Activated naive CD8-positive, alpha-beta T cell treated with anti-CD3 and anti-CD28 coated beads, Interleukin-2, amount 50 U/mL, for 24 hours (primary cell): ENCODE results near the gene CYP26C1.
A peak's percentile ranks its signal among the peaks of the same experiment; 100 is the strongest.

Experiments used
- ATAC-seq: fragments of 150-1000 bp; cut with Tn5 transposase; one replicate; pipeline ENCODE4 v1.10.0; 2021
- DNase-seq: peaks from one replicate; pipeline ENCODE4 v3.0.0; 2021
- H3K27ac Mint-ChIP-seq: one replicate; pipeline ENCODE4 v1.8.0; 2021; ENCODE audit warnings: mild to moderate bottlenecking, mixed read lengths
- H3K27me3 Mint-ChIP-seq: one replicate; pipeline ENCODE4 v1.8.0; 2021; ENCODE audit warnings: mixed read lengths
- H3K36me3 Mint-ChIP-seq: one replicate; pipeline ENCODE4 v1.8.0; 2021; ENCODE audit warnings: low read depth, mixed read lengths
- H3K4me1 Mint-ChIP-seq: one replicate; pipeline ENCODE4 v1.8.0; 2021; ENCODE audit warnings: mixed read lengths
- H3K4me3 Mint-ChIP-seq: one replicate; pipeline ENCODE4 v1.8.0; 2021; ENCODE audit warnings: mild to moderate bottlenecking, moderate library complexity, mixed read lengths
- H3K9me3 Mint-ChIP-seq: one replicate; pipeline ENCODE4 v1.8.0; 2021; ENCODE audit warnings: mixed read lengths

CYP26C1 gene

GRCh38 chr10:93080350-93081046 lies 19.9 kb downstream of the CYP26C1 start:
- Mint-ChIP-seq H3K4me3 (no peak overlapping the region), H3K27ac (no peak overlapping the region), H3K27me3 (peaks cover 45% of the 10 kb centered on the region), H3K4me1 (peaks cover 7% of the 10 kb centered on the region), H3K36me3 (no peaks in the 10 kb centered on the region), H3K9me3 (no peaks in the 10 kb centered on the region)
- ATAC-seq (peak; percentile 68), DNase-seq (peak; percentile 62)

- no peaks in the 10 kb centered on the region for H3K9me3 Mint-ChIP-seq
- H3K27ac Mint-ChIP-seq: no peak overlapping the region
- peaks cover 2% of the 10 kb centered on the region for H3K4me1 Mint-ChIP-seq
- DNase-seq: no peak
- H3K27me3 Mint-ChIP-seq: peaks cover 37% of the 10 kb centered on the region
- ATAC-seq: no peak
- H3K4me3 Mint-ChIP-seq: no peak overlapping the region
- no peaks in the 10 kb centered on the region for H3K36me3 Mint-ChIP-seq
These were observed 20.7 kb downstream of the CYP26C1 start for GRCh38 chr10:93081318-93081717.

GRCh38 chr10:93081834-93082233 lies 21.2 kb downstream of the CYP26C1 start:
- DNase-seq: no peak
- Mint-ChIP-seq H3K9me3 (no peaks in the 10 kb centered on the region), H3K27me3 (peaks cover 32% of the 10 kb centered on the region), H3K36me3 (no peaks in the 10 kb centered on the region), H3K4me3 (no peak overlapping the region), H3K4me1 (peaks cover 2% of the 10 kb centered on the region), H3K27ac (no peak overlapping the region)
- ATAC-seq: no peak

GRCh38 chr10:93083743-93084539 lies 23.3 kb downstream of the CYP26C1 start:
- H3K36me3 Mint-ChIP-seq: no peaks in the 10 kb centered on the region
- ATAC-seq (no peak), DNase-seq (no peak)
- H3K4me1 Mint-ChIP-seq: peaks cover 2% of the 10 kb centered on the region
- H3K27ac Mint-ChIP-seq: no peak overlapping the region
- no peaks in the 10 kb centered on the region for H3K9me3 Mint-ChIP-seq
- peaks cover 20% of the 10 kb centered on the region for H3K27me3 Mint-ChIP-seq
- H3K4me3 Mint-ChIP-seq: no peak overlapping the region

GRCh38 chr10:93085272-93085859 lies 24.8 kb downstream of the CYP26C1 start:
- Mint-ChIP-seq H3K27me3 (peaks cover 14% of the 10 kb centered on the region), H3K4me3 (no peak overlapping the region), H3K36me3 (no peaks in the 10 kb centered on the region), H3K4me1 (no peaks in the 10 kb centered on the region), H3K9me3 (no peaks in the 10 kb centered on the region), H3K27ac (no peak overlapping the region)
- no peak for DNase-seq
- ATAC-seq: no peak

- H3K36me3 Mint-ChIP-seq: no peaks in the 10 kb centered on the region
- H3K4me1 Mint-ChIP-seq: no peaks in the 10 kb centered on the region
- H3K9me3 Mint-ChIP-seq: no peaks in the 10 kb centered on the region
- no peak overlapping the region for H3K4me3 Mint-ChIP-seq
- no peak overlapping the region for H3K27ac Mint-ChIP-seq
- ATAC-seq (no peak), DNase-seq (no peak)
- H3K27me3 Mint-ChIP-seq: peaks cover 7% of the 10 kb centered on the region
These were observed 25.7 kb downstream of the CYP26C1 start for GRCh38 chr10:93086289-93086688.

- ATAC-seq (no peak), DNase-seq (no peak)
- no peaks in the 10 kb centered on the region for H3K36me3 Mint-ChIP-seq
- H3K4me1 Mint-ChIP-seq: no peaks in the 10 kb centered on the region
- no peaks in the 10 kb centered on the region for H3K9me3 Mint-ChIP-seq
- H3K27ac Mint-ChIP-seq: no peak overlapping the region
- H3K27me3 Mint-ChIP-seq: peaks cover 4% of the 10 kb centered on the region
- no peak overlapping the region for H3K4me3 Mint-ChIP-seq
These were observed 27.2 kb downstream of the CYP26C1 start for GRCh38 chr10:93087846-93088245.

- Mint-ChIP-seq H3K4me3 (no peak overlapping the region), H3K4me1 (no peaks in the 10 kb centered on the region), H3K36me3 (no peaks in the 10 kb centered on the region), H3K27me3 (peaks cover 4% of the 10 kb centered on the region), H3K27ac (no peak overlapping the region), H3K9me3 (no peaks in the 10 kb centered on the region)
- ATAC-seq (no peak), DNase-seq (no peak)
These were observed 27.9 kb downstream of the CYP26C1 start for GRCh38 chr10:93088466-93088865.

GRCh38 chr10:93090619-93091018 lies 30.0 kb downstream of the CYP26C1 start:
- Mint-ChIP-seq H3K9me3 (no peaks in the 10 kb centered on the region), H3K4me3 (no peak overlapping the region), H3K27me3 (peaks cover 5% of the 10 kb centered on the region), H3K27ac (no peak overlapping the region), H3K4me1 (no peaks in the 10 kb centered on the region), H3K36me3 (no peaks in the 10 kb centered on the region)
- DNase-seq (no peak), ATAC-seq (no peak)

GRCh38 chr10:93091960-93092359 lies 31.4 kb downstream of the CYP26C1 start:
- Mint-ChIP-seq H3K27ac (no peak overlapping the region), H3K36me3 (no peaks in the 10 kb centered on the region), H3K4me1 (no peaks in the 10 kb centered on the region), H3K27me3 (peaks cover 5% of the 10 kb centered on the region), H3K4me3 (no peak overlapping the region), H3K9me3 (no peaks in the 10 kb centered on the region)
- DNase-seq: no peak
- no peak for ATAC-seq

- peaks cover 2% of the 10 kb centered on the region for H3K27me3 Mint-ChIP-seq
- ATAC-seq (no peak), DNase-seq (no peak)
- H3K27ac Mint-ChIP-seq: no peak overlapping the region
- no peak overlapping the region for H3K4me3 Mint-ChIP-seq
- no peaks in the 10 kb centered on the region for H3K4me1 Mint-ChIP-seq
- no peaks in the 10 kb centered on the region for H3K36me3 Mint-ChIP-seq
- H3K9me3 Mint-ChIP-seq: no peaks in the 10 kb centered on the region
These were observed 34.6 kb downstream of the CYP26C1 start for GRCh38 chr10:93095225-93095624.

- Mint-ChIP-seq H3K4me3 (no peak overlapping the region), H3K4me1 (no peaks in the 10 kb centered on the region), H3K9me3 (no peaks in the 10 kb centered on the region), H3K36me3 (no peaks in the 10 kb centered on the region), H3K27me3 (peaks cover 2% of the 10 kb centered on the region), H3K27ac (no peak overlapping the region)
- ATAC-seq: no peak
- no peak for DNase-seq
These were observed 36.3 kb downstream of the CYP26C1 start for GRCh38 chr10:93096901-93097300.

GRCh38 chr10:93097386-93097785 lies 36.8 kb downstream of the CYP26C1 start:
- ATAC-seq (no peak), DNase-seq (no peak)
- no peaks in the 10 kb centered on the region for H3K4me1 Mint-ChIP-seq
- H3K9me3 Mint-ChIP-seq: no peaks in the 10 kb centered on the region
- H3K27me3 Mint-ChIP-seq: peaks cover 2% of the 10 kb centered on the region
- no peak overlapping the region for H3K27ac Mint-ChIP-seq
- no peak overlapping the region for H3K4me3 Mint-ChIP-seq
- no peaks in the 10 kb centered on the region for H3K36me3 Mint-ChIP-seq

GRCh38 chr10:93098816-93099215 lies 38.2 kb downstream of the CYP26C1 start:
- ATAC-seq: no peak
- Mint-ChIP-seq H3K36me3 (no peaks in the 10 kb centered on the region), H3K9me3 (no peaks in the 10 kb centered on the region), H3K4me1 (no peaks in the 10 kb centered on the region), H3K27ac (no peak overlapping the region), H3K4me3 (no peak overlapping the region), H3K27me3 (no peaks in the 10 kb centered on the region)
- no peak for DNase-seq

GRCh38 chr10:93099670-93100069 lies 39.1 kb downstream of the CYP26C1 start:
- no peaks in the 10 kb centered on the region for H3K9me3 Mint-ChIP-seq
- no peaks in the 10 kb centered on the region for H3K36me3 Mint-ChIP-seq
- ATAC-seq (no peak), DNase-seq (no peak)
- H3K27ac Mint-ChIP-seq: no peak overlapping the region
- no peak overlapping the region for H3K4me3 Mint-ChIP-seq
- no peaks in the 10 kb centered on the region for H3K4me1 Mint-ChIP-seq
- H3K27me3 Mint-ChIP-seq: no peaks in the 10 kb centered on the region
